Prostate gland (tissue), 2 donors: ENCODE results near the gene TMPRSS11E. TPM values are rescaled to one million over a fixed set of nuclear protein-coding genes. Genes with fewer than 3 reads are reported as not detected.

Experiments
- DNase-seq: peaks from one replicate; pipeline ENCODE4 v3.0.0-alpha.2; 2019; ENCODE audit warnings: low spot score
- H3K27ac ChIP-seq, 2 donors: fragments of 200-600 bp; sonication (generic); 2 replicates each; pipeline ENCODE4 v1.5.1; 2017 to 2019
- H3K27me3 ChIP-seq: fragments of 200-600 bp; sonication (generic); replicated peaks from 2 replicates; pipeline ENCODE4 v1.5.1; 2019; ENCODE audit not compliant: insufficient read depth
- H3K36me3 ChIP-seq, 2 donors: fragments of 200-600 bp; sonication (generic); 1 replicate in 1 of 2; 2 replicates in 1 of 2; pipeline versions ENCODE4 v1.5.1 to v1.8.1; 2017 to 2019
- H3K4me1 ChIP-seq: fragments of 200-600 bp; sonication (generic); replicated peaks from 2 replicates; pipeline ENCODE4 v1.5.1; 2019
- H3K4me3 ChIP-seq, 2 donors: fragments of 200-600 bp; sonication (generic); 2 replicates each; pipeline ENCODE4 v1.5.1; 2017 to 2019
- H3K9me3 ChIP-seq: fragments of 200-600 bp; sonication (generic); 2 replicates; pipeline ENCODE4 v1.5.1; 2017
- POLR2A ChIP-seq: fragments of 450-650 bp; IDR thresholded peaks from one replicate; pipeline ENCODE4 v1.6.1; 2016; ENCODE audit warnings: antibody characterized with exemption, mild to moderate bottlenecking
- POLR2AphosphoS5 ChIP-seq: sonication (generic); formaldehyde crosslinking; IDR thresholded peaks from one replicate; pipeline ENCODE4 v1.6.1; 2017; ENCODE audit warnings: antibody characterized with exemption
- WGBS: methylation state at CpG from one replicate; pipeline ENCODE4 v1.1.5; 2018; 5-methylcytosine and 5-hydroxymethylcytosine counted together
- intact Hi-C: fragments of 100-400 bp; cut with DNase I; formaldehyde crosslinking; loops from one replicate; pipeline ENCODE4 v1.14.2; 2022
- total RNA-seq, 2 donors: library from RNA; depleted of rRNA; stranded (reverse); fragments of >200 nt; gene quantifications; one replicate each; pipeline ENCODE4 v1.1.0, GENCODE V29; 2016
- TF ChIP-seq, protein P1 (sequence below), 4 experiments: fragments of 200-600 bp in 2 of 4; fragments of 450-650 bp in 2 of 4; sonication (generic) in 2 of 4; IDR thresholded peaks; 1 replicate in 3 of 4; 2 replicates in 1 of 4; pipeline ENCODE4 v1.5.1; 2016 to 2019; ENCODE audit warnings: antibody characterized with exemption in 4 of 4, mild to moderate bottlenecking in 2 of 4, moderate library complexity in 2 of 4

TMPRSS11E gene
- total RNA-seq, 2 donors from 2014 or later = 1.6 to 4.2 TPM

DNA sequence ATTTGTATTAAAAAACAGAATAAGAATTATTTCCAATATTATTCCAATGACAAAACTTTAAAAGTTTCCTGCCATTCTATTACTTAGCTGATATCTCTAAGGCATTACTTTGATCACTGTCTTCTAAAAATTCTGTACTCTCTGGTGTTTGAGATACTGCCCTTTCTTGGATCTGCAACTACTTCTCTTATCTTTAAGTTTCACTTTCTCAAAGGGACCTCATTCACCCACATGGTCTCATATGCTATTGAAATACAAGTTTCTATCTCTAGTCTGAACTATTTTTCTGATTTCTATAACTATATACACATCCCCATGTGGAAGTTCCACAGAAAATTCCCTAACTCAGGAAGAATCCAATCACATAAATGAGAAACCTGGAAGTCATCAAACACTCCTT is 22.2 kb downstream of the TMPRSS11E start:
- H3K27ac ChIP-seq = no peak overlapping the region
- no peak for DNase-seq
- no peaks in the 10 kb centered on the region for H3K36me3 ChIP-seq
- no peaks in the 10 kb centered on the region for H3K9me3 ChIP-seq
- intact Hi-C loops = no loop called here
- TF ChIP-seq POLR2AphosphoS5 (no peak), POLR2A (no peak)
- TF ChIP-seq, protein P1, sequence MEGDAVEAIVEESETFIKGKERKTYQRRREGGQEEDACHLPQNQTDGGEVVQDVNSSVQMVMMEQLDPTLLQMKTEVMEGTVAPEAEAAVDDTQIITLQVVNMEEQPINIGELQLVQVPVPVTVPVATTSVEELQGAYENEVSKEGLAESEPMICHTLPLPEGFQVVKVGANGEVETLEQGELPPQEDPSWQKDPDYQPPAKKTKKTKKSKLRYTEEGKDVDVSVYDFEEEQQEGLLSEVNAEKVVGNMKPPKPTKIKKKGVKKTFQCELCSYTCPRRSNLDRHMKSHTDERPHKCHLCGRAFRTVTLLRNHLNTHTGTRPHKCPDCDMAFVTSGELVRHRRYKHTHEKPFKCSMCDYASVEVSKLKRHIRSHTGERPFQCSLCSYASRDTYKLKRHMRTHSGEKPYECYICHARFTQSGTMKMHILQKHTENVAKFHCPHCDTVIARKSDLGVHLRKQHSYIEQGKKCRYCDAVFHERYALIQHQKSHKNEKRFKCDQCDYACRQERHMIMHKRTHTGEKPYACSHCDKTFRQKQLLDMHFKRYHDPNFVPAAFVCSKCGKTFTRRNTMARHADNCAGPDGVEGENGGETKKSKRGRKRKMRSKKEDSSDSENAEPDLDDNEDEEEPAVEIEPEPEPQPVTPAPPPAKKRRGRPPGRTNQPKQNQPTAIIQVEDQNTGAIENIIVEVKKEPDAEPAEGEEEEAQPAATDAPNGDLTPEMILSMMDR (IDR thresholded peaks at IDR 0.05) = no peak
- no peaks in the 10 kb centered on the region for H3K4me1 ChIP-seq
- no peaks in the 10 kb centered on the region for H3K27me3 ChIP-seq
- H3K4me3 ChIP-seq = no peak overlapping the region

DNA sequence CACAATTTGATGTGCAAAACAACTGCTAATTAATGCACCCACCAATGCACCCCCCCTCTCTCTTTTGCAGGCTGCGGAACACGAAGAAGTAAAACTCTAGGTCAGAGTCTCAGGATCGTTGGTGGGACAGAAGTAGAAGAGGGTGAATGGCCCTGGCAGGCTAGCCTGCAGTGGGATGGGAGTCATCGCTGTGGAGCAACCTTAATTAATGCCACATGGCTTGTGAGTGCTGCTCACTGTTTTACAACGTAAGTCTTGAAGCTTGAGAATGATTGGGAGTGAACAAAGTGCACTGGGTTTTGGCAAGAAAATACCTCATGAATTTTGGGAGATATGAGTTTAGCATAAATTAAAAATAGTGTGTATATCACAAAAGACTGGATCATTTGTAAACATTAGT is 28.9 kb downstream of the TMPRSS11E start:
- H3K9me3 ChIP-seq = no peaks in the 10 kb centered on the region
- no peaks in the 10 kb centered on the region for H3K36me3 ChIP-seq
- H3K27me3 ChIP-seq = no peaks in the 10 kb centered on the region
- H3K4me1 ChIP-seq = no peaks in the 10 kb centered on the region
- no peak for DNase-seq
- TF ChIP-seq POLR2AphosphoS5 (no peak), POLR2A (no peak)
- TF ChIP-seq, protein P1 (IDR thresholded peaks at IDR 0.05) = no peak
- WGBS = 54% methylated on average over 5 of the region's 5 CpGs
- no peak overlapping the region for H3K4me3 ChIP-seq
- intact Hi-C loops = no loop called here
- no peak overlapping the region for H3K27ac ChIP-seq

DNA sequence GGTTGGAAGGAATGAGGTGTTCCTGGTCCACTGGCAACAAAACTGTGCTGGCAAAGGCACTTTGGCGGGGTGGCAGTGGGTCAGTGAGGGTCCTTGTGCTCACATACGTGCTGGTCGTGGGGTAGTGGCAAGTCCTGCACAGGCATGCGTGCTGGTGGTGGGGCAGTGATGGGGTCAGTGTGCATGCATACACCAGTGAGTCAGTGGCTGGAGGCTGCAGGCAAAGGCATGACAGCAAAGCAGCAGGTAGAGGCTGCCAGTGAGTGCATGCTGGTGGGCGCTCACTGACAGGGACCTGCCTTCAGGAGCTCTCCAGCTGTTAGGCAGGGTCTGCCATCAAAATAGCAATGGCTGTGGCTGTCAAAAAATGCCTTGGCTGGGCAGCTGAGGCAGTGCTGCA is 42.1 kb downstream of the TMPRSS11E start:
- Histone ChIP-seq H3K4me3 (no peak overlapping the region), H3K4me1 (no peaks in the 10 kb centered on the region), H3K27me3 (no peaks in the 10 kb centered on the region), H3K36me3 (no peaks in the 10 kb centered on the region), H3K9me3 (no peaks in the 10 kb centered on the region), H3K27ac (no peak overlapping the region)
- 76% methylated on average over 4 of the region's 5 CpGs for WGBS
- intact Hi-C loops = no loop called here
- DNase-seq = no peak
- no peak for TF ChIP-seq POLR2A
- TF ChIP-seq POLR2AphosphoS5 = no peak
- TF ChIP-seq, protein P1 (IDR thresholded peaks at IDR 0.05) = no peak

DNA sequence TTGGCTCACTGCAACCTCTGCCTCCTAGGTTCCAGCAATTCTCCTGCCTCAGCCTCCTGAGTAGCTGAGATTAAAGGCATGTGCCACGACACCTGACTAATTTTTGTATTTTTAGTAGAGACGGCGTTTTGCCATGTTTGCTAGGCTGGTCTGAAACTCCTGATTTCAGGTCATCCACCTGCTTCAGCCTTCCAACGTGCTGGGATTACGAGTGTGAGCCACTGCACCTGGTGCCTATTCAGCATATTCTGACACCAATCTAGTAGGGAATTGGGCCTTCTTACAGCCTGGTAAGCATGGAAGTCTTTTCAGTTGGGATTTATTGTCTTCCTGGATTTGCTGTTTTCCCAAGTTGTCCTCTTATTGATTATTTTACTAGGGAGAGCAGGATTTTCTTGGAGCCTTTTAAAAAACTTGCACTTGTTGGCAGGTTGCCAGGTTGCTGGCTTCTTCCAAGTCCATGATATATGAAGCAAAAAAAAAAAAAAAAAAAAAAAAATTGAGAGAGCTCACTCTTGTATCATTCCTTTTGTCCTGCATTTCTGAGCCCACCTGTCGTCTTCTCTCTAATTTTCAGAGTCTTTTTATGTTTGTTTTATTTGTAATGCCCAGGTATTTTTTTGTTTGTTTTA is 43.7 kb downstream of the TMPRSS11E start:
- no peak overlapping the region for H3K27ac ChIP-seq
- no peaks in the 10 kb centered on the region for H3K4me1 ChIP-seq
- H3K27me3 ChIP-seq = no peaks in the 10 kb centered on the region
- no peaks in the 10 kb centered on the region for H3K36me3 ChIP-seq
- no peak overlapping the region for H3K4me3 ChIP-seq
- no peak for TF ChIP-seq POLR2A
- no peak for TF ChIP-seq POLR2AphosphoS5
- TF ChIP-seq, protein P1 (IDR thresholded peaks at IDR 0.05) = no peak
- intact Hi-C loops = no loop called here
- no peaks in the 10 kb centered on the region for H3K9me3 ChIP-seq
- DNase-seq = no peak
- WGBS = 93% methylated on average over 6 of the region's 6 CpGs

DNA sequence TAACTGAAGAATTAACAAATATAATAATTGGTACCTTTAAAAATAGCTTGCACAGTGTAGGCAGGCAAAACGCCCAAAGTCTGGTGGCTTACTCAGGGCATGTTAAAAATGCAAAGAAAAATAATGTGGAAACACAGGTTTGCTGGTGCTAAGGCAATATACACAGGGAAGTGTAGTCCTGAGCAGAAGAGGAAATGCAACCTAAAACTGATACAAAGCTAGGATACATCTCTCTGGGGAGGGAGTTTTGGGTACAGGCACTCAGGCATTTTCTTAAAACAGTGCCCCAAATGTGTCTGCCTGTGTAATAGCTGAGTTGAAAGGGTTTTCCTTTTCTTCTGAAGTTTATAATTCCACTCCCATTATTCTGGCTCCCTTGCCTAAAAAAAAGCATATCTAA is 47.4 kb downstream of the TMPRSS11E start:
- Histone ChIP-seq H3K27me3 (no peaks in the 10 kb centered on the region), H3K4me1 (no peaks in the 10 kb centered on the region), H3K36me3 (no peaks in the 10 kb centered on the region), H3K9me3 (no peaks in the 10 kb centered on the region), H3K27ac (no peak overlapping the region), H3K4me3 (no peak overlapping the region)
- DNase-seq = no peak
- intact Hi-C loops = loop anchor here (5.0 kb wide), 1 partner anchor 678 kb away; no protein-coding TSS in a partner anchor
- TF ChIP-seq POLR2AphosphoS5 (no peak), POLR2A (no peak)
- TF ChIP-seq, protein P1 (IDR thresholded peaks at IDR 0.05) = no peak
- 17% methylated on average over 1 of the region's 1 CpG for WGBS
